GM21737 (cell line): Measurements from ENCODE around the gene ADAMTS10.
A peak's percentile ranks its signal among the peaks of the same experiment; 100 is the strongest.
"Not testable (repeated sequence)": the region's sequence is repeated elsewhere in the genome, so short reads cannot be mapped to it uniquely, and the experiment has no call there.

ENCODE experiments used
- ATAC-seq: cut with Tn5 transposase; IDR thresholded peaks from one replicate; pipeline ENCODE4 v1.9.1; 2021; ENCODE audit warnings: mild to moderate bottlenecking, moderate library complexity; ENCODE audit not compliant: unreplicated experiment

Gene ADAMTS10

DNA sequence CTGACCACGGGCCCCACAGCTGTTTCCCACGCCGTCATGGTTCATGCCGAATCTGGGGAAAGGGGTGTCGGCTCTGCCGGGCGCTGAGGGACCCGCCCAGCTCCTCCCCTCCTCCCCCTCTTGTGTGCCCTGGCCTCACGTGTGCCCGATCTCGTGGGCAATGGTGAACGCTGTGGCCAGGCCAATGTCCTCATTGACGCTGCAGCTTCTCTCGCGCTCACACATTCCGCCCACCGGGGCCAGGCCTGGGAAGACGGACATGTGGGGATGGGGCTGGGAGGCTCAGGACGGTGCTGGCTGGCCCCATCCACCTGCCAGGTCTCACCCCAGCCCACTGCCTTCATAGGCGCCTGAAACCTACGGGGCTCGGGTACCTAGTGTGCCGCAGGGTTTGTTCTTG is 14.3 kb downstream of the ADAMTS10 start:
- no peak for ATAC-seq

DNA sequence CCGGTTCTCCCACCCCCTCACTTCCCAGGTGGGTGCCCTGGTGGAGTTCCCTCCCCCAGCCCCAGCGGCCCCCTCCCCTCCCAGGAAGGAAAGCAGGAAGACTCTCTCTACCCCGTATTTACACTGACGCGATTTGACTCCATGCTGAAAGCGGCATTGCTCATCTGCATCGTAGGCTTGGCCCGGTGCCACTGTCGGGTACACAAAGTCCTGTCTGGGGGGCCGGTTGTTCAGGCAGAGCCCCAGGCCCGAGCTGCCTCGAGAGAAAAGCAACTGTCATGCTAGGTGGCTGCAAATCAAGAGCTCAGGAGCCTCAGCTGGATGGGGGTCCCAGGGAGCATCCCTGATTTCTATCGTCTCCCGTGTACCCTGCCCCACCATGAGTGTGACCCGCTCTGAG is 14.9 kb downstream of the ADAMTS10 start:
- no peak for ATAC-seq

DNA sequence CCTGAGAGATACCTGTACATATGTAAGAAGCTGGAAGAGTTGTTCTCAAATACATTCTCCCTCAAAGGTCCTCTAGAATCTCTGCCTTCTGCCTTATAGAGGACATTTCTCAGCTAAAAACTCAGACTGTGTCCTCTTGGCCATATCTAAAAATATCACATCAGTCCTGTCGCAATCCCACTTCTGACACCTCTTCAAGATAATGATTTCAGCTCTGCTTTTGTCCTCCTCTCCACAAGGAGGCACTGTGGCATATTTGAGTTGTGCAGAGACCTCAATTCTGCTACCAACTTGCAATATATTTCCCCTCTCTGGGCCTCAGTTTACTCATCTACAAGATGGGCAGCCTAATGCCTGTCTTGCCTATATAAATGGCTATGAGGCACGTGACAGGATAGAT is 16.6 kb downstream of the ADAMTS10 start:
- ATAC-seq: no peak

DNA sequence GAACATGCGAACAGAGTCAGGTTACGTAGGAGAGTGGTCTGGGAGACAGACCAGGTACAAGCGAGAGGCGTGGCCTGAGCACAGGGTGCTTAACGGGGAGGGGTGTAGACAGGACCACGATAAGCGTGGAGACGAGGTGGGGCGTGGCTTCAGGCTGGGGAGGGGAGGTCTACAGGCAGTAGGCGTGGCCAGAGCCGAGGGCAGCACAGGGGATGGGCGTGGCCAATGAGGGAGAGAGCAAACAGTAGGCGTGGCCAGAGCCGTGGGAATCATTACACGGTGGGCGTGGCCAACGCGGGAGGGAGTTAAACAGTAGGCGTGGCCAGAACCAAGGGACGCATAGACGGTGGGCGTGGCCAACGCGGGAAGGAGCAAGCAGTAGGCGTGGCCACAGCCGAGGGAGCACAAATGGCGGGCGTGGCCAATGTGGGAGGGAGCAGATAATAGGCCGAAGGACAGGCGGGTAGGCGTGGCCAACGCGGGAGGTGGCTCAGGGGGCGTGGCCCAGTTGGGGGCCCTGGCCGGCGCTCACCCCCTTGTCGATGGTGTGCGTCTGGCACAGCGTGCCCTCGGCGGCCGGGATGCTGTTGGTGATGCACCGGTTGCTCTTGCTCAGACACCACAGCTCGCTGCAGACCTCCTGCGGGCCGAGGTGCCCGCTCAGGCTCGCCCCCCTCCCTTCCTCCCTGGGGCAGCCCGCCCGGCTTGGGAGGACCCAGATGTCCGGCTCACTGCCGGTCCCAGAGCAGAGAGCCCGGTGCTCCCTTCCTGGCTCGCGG is 18.1 kb downstream of the ADAMTS10 start:
- ATAC-seq: no peak

DNA sequence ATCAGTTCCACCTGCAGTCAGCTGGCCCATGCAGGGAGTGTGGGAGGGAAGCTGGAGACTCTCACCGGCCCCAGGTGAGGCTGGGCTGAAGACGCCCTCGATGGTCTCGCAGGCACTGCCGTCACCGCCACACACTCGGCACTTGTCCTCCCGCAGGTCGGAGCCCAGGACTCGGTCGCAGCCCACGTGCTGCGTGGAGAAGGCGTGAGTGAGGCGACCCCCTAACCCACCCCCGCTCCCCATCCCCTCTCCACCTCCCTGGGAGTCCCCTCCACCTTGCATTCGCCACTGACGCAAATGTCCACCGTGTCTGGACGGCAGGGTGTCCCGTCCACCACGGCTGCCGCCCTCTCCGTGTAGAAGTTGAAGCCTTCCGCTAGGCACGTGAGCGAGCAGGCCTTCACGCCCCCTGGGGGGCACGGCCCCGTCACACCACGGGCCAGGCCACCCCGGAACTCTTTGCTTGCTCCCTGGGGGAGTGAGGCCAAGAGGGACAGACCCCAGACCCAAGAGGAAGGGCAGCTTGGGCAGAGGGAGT is 21.3 kb downstream of the ADAMTS10 start:
- no peak for ATAC-seq

DNA sequence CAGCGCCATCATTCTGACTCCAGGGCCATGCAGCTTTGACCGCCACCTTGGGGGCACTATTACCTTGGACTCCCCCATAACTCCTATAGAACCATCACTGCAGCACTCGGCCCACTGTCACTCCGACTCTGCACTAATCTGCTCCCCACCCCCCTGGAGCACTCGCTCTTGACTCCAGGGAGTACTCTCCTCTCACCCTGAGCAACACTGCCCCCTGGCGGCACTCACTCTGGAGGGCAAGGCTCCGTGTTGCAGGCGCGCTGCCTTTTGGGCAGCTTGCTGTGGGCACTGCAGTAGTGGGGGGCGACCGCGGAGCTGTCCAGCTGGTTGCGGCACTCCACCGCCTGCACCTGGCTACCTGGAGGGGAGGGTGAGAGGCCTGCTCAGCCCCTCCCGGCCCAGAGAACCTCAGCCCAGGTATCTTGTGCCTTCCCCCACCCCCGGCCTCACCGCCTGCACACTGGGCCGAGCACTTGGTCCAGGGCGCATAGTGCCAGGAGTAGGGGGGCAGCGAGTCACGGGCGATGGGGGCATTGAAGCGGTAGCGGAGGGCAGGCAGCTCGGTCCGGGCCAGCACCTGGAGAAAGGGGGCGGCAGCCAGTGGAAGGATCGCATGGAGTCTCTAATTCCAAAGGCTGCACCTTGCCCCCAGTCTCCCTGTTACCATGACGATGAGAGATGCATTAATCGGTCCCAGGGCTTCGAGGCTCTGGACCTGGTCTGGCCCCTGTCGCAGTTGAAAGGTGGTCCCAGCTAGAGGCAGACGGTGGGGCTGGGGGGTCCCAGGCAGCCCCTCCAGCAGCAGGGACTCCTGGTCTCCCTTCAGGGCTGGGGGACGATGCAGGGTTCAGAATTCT is 24.4 kb downstream of the ADAMTS10 start:
- no peak for ATAC-seq

DNA sequence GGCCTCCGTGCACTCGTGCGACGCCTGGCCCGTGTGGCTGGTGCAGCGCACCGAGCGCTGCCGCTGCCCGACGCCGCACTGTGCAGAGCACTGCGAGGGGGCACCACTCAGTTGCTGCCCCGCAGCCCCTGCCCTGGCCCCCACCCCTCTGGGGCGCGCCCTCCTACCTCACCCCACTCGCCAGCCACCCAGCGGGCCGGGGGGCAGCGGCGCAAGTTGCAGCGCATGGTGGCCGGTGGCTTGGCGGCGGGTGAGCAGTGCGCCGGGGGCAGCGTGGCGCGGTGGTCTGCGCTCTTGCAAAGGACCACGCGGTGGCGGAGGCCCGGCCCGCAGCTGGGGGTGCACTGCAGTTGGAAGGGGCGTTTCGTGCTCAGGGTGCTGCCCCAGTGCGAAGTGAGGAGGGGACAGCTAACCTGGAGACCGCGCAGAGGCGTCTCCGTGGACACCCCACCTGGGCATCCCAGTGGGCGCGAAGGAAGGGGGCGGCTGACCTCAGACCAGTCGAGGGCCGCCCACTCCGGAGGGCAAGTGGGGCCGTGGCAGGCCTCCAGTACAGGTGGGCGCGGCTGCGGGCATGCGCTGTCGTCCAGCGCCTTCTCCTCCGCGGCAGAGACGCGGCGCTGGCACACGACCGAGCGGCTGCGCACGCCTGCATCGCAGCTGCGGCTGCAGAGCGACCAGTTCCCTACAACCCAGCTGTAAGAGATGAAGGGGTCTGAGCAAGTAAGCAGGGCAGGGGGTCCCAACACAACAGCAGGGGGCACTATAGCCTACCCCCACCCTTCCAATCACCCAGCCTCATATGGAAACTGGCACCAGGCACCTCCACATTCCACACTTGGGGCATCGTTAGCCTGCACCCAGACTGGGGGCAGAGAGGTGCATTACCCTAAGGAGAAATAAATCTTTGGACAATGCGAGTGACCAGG is 25.3 kb downstream of the ADAMTS10 start:
- ATAC-seq: no peak

DNA sequence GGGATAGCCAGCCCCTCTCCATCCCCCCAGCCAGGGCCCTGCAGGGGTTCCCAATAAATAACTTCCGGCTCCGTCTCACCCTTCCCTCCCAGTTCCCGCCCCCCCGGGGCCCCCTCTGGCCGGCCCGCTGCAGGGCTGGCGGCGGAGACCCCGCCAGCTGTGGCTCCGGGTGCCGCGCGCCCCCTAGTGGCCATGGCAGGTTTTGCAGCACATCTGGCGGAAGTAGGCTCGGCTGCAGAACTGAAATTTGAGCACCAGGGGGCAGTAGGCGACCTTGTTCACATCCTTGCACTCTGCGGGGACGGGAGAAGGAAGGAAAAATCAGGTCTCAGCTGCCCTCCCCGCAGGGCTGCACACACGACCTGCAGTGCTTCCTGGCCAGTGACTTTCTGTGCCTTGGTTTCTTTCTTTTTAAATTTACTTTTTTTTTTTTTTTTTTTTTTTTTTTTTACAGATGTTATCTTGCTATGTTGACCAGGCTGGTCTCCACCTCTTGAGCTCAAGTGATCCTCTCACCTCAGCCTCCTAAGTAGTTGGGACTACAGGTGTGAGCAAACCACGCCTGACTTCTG is 29.7 kb downstream of the ADAMTS10 start:
- no peak for ATAC-seq

DNA sequence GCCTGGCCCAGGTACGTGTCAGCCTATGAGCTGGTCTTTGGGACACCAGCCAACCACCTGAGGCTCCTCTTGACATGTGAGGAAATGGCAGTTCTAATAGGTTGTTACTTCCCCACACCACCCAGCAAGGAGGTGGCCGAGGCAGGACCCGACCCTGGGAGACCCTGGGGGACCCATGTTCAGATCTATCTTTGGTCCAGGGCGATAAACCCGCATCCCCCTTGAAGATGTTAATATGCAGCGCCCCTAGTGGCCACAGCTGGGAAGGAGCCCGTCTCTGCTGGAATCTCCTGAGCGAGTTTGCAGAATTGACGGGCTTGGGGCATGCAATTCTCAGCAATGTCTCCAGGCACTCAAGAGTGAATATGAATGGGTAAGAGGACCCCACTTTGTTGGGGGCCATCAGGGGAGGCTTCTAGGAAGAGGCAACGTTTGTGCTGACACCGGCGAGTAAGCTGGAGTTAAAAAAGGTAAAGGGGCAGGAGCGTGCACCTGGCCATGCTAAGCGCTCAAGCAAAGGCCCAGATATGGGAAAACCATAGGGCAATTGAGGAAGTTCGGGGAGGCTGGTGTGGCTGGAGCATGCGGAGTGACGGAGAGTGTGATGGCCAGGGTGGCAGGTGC is 31.8 kb downstream of the ADAMTS10 start:
- ATAC-seq: no peak

DNA sequence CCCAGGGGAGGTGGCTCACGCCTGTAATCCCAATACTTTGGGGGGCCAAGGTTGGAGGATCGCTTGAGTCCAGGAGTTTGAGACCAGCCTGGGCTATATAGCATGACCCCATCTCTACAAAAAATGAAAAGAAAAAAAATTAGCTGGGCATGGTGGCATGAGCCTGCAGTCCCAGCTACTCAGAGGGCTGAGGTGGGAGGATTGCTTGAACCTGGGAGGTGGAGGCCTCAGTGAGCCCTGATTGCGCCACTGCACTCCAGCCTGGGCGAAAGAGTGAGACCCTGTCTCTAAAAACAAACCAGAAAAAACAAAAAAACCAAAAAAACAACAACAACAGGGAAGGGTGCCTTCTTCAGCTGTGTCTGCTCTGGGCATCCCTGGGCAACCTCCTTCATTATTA is 32.8 kb downstream of the ADAMTS10 start:
- no peak for ATAC-seq

DNA sequence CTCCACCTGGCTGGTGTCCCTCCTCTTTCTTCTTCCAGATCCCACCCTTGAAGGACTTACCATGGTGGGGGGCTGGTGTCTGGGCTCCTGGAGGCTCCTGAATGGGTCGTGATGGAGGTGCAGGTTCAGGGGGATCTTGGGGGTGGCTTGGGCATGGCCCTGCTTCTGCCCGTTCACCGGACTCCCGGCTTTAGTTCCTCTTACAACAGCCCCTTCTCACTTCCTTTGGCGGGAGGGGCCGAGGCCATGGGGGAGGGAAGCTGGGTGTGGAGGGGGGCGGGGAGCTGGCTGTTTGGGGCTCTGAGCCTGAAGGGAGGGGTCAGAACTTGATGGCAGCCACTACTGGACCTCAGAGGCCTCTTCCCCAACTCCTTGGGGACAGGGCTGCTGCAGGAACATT is 33.3 kb downstream of the ADAMTS10 start, which contains the start of gene MYO1F:
MYO1F (minus strand) TSS at position 196 of the 400 bp plus-strand sequence; CDS start at position 63, 133 bp downstream.
- ATAC-seq: no peak

DNA sequence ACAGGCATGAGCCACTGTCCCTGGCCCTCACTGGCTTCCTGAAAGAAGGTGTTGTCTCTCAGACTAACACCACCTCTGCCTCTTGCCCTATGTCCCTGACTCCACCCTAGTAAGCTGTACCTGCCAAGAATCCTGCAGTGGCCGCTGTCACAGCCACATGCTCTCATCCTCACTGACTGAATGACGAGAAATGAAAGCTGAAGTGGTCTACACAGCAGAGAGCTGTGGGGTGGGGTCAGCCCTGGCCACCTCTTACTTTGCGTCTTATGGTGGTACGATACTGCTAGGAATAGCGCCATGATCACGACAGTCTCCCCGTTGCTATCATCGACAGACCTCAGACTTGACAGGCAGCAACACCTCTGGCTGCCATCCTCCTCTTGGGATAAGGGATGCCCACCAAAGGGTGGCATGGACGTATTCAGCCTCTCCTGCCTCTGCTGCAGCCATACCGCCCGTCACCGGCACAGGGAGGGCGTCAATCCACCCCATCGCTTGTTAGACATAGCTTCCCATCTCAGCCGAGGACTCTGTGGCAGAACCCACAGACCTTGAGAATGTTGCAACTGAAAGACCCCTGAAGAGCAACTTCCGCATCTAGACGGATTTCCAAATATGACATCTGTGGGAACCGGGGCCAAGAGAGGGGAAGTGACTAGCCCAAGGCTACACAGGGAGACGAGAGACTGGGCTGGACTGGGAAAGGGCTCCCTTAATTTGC is 34.1 kb downstream of the ADAMTS10 start:
- no peak for ATAC-seq

DNA sequence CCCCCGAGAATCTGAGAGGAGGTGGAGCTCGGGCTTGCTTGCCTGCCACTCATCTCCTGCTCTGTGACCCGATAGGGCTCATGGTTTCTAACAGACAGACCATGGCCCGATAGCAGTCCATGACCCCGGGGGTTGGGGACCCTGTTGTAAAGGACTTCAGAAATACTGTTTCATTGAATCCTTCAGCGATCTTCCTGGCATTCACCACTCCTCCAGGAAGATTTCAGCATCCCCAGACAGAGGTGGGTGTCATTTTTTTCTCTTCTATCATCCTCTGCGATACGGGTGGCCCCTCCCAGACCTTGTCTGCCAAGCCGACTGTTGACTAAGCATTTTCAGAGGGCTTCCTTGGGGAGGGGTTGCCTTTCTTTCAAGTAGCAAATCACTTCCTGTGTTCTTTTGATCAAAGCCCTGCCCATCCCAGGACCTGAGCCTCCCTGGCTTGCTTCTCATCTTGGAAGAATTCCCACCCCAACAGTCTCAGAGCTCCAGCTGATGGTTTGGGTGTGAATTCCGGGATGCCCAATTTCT is 35.0 kb downstream of the ADAMTS10 start:
- no peak for ATAC-seq

DNA sequence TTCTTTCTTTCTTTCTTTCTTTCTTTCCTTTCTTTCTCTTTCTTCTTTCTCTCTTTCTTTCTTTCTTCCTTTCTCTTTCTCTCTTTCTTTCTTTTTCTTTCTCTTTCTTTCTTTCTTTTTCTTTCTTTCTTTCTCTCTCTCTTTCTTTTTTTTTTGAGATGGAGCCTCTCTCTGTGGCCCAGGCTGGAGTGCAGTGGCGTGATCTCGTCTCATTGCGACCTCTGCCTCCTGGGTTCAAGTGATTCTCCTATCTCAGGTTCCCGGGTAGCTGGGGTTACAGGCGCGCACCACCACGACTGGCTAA is 35.9 kb downstream of the ADAMTS10 start:
- not testable (repeated sequence) for ATAC-seq

DNA sequence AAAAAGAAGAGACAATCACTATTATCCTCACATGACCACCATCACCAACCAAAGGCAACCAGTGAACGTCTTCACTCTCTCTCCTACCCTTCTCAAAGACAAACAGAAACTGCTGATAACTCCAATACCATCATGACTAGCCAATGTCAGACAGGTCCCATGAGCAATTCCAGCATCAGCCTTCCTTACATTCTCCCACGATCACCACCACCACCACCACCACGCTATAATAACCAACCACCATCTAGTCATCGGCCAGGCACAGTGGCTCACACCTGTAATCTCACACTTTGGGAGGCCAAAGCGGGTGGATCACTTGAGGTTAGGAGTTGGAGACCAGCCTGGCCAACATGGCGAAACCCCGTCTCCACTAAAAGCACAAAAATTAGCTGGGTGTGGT is 37.2 kb downstream of the ADAMTS10 start:
- ATAC-seq: no peak

DNA sequence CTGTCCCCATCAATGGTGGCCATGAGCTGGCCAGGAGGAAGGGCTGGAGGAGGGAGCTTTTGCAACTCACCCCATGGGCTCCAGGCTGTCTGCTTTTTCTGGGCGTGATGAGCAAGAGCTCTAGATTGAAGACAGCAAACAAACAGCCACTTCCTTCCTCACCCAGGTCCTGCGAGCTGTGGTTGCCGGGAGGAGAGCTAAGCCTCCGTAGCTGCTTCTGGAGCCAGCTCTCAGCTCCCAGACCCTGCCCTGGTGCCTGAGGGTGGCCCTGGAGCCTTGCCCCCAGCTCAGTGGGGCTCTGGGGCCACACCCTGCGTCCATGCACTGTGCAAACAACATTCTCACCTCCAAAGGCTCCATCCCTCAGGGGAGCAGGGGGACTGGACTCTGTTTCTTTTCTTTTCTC is 39.5 kb downstream of the ADAMTS10 start:
- no peak for ATAC-seq

DNA sequence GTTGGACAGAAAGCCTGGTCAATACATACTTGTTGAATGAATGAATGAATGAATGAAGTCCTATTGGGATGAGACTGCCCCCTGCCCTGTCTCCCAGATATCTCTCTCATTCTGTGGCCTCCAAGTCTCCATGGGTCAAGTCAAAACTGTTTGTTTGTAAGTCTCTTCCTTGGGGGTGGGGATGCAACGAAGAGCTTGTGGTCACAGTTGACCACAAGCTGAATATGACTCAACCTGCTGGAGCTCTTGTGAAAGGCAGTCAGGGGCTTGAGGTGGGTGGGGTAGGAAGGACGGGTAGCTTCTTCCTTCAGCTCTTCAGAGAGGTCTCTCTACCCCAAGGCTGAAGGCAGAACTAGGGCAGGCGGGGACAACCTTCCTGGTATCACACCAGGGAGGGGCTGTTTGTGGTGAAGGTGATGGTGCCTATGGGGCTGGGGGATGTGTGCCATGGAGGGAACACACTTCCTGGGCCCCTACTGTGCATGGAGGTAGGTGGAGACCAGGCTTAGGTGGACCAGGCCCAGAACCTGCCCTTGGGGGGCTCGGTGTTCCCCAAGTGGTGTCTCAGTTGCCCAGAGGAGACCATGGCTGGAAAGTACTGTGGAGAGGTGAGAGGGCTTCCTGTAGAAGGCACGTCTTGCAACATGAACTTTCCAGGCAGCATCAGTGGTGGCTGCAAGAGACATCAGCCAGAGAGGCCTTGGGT is 41.3 kb downstream of the ADAMTS10 start:
- ATAC-seq: peak; percentile 82

DNA sequence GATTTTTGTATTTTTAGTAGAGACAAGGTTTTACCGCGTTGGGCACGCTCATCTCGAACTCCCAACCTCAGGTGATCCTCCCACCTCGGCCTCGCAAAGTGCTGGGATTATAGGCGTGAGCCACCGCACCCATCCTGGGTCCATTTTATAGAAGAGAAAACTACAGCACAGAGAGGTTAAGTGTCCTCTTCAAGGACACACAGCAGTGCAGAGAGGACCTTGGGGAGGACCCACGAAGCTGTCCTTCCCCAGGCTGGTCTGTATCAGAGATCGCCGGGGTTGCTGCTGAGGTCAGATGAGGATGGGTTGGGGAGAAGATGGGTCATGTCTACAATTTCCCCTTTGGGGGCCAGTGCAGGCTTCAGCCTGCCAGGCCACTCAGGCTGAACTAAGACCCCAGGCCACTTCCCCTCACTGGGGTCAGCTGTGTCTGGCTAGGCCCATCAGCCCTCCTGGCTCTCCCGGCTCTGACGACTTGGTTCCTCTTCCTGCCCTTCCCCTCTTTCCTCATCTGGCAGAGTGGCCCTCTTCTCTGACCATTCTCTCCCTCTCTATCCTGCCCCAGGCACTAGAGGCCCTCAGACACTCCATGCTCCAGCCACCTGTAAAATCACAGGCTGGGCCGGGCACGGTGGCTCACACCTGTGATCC is 42.9 kb downstream of the ADAMTS10 start:
- ATAC-seq: no peak
